ENCODE data around the gene TRPV3.

- TF ChIP-seq CTCF (IDR thresholded peaks at IDR 0.05; ENCODE audit: low read depth, low read length, poor library complexity, severe bottlenecking) (no peak), EZH2phosphoT487 (IDR thresholded peaks at IDR 0.05; ENCODE audit: borderline replicate concordance, low read length) (no peak)
Measured at GRCh38 chr17:3513305-3514035, 44.1 kb downstream of the TRPV3 start.
